NCI-H1417 (cell line): ENCODE data around the gene ANXA11.
"Not testable (repeated sequence)": the region's sequence is repeated elsewhere in the genome, so short reads cannot be mapped to it uniquely, and the experiment has no call there.

Experiments
- DNase-seq, 3 experiments: peaks; one replicate each; lab custom pipeline; 2025; lab: John Stamatoyannopoulos, UW

The ANXA11 gene

DNA sequence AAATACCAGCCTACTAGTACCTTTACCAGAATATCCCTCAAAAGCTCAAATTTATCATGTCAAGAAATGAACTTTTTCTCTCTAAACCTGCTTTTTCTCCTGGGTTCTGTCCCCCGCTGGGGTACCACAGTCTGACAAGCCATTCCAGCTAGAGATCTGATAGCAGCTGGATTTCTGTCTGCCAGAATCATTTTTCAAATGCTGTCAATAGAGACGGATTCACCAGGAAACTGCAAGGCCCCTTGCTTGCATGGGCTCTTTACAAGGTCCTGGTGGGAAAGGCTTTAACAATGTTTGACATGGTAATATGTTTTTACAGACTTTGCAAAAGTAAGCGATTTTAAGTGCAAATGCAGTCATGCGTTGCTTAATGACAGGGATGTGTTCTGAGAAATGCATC is 4.9 kb upstream of the ANXA11 start:
- peak in 1 of 3 experiments; percentile 25 for DNase-seq

- no peak for DNase-seq
Observed at GRCh38 chr10:80207768-80208370, 2.5 kb upstream of the ANXA11 start.

DNA sequence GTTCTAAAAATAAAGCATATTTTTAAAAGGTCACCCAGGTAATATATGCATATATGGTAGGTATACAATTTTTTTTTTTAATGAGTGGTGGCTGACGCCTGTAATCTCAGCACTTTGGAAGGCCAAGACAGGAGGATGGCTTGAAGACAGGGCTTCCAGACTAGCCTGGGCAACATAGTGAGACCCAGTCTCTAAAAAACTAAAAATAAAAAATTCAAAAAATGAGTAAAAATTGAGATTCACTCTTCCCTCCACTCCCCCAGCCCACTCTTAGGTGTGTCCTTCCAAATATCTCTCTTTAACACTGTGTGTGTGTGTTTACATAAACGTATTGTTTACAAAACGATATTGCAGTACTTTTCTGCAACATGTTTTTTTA is 929 bp upstream of the ANXA11 start:
- DNase-seq = no peak

- peak; percentile 3 to 57 (median 56) for DNase-seq
Observed at GRCh38 chr10:80204677-80205476, 460 bp downstream of the ANXA11 start.

DNA sequence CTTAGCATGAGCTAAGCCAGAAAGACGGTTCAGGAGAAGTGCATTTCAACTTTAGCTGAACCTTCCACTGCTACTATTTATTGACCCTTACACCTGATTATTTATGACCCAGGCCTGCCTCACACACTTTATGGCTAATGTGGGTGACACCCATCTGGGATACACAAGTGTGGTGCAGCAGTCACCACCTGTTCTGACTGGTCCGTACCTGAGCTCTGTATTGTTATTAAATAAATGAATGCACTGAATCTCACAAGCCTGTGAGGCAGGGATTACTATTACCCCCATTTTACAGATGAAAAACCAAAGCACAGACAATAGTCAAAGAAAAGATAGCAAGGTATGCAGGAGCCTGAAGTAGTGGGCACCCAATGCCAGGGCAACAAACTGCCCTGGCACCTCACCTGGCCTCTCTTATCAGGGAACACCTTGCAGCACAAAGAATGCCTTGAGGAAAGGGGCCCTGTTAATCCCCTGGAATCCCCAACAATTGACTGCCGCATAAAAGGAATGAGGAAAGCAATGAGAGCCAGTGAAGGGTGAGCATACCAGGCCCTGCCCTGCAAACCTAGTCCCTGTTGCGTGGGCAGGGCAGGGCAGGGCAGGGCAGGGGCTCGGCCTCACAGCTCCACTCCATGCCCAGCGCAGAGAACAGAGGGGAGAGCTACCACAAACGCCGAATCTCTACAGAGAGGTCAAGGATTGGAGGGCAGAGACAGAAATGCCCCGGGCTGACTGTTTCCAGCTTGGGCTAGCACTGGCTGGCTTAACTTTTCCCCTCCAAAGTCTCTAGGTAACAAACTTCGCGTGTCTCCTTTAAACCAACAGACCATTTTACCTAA is 1.3 kb downstream of the ANXA11 start:
- DNase-seq = peak in 2 of 3 experiments; percentile 16 to 21

- peak; percentile 8 to 21 (median 16) for DNase-seq
Observed at GRCh38 chr10:80202934-80203834, 2.2 kb downstream of the ANXA11 start.

DNA sequence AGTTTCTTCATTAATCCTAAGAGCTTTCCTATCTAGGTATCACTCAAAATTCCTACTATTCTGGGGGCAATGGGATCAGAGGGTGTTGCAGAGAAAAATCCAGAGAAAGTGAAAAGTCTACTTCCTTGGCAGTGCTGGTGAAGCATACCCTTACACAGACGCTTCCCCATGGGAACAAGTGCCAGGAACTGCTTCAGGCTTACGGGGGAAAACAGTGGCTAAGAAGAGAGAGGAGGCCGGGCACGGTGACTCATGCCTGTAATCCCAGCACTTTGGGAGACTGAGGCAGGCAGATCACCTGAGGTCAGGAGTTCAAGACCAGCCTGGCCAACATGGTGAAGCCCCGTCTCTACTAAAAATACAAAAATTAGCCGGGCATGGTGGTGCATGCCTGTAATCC is 2.8 kb downstream of the ANXA11 start:
- DNase-seq = not testable (repeated sequence)

DNA sequence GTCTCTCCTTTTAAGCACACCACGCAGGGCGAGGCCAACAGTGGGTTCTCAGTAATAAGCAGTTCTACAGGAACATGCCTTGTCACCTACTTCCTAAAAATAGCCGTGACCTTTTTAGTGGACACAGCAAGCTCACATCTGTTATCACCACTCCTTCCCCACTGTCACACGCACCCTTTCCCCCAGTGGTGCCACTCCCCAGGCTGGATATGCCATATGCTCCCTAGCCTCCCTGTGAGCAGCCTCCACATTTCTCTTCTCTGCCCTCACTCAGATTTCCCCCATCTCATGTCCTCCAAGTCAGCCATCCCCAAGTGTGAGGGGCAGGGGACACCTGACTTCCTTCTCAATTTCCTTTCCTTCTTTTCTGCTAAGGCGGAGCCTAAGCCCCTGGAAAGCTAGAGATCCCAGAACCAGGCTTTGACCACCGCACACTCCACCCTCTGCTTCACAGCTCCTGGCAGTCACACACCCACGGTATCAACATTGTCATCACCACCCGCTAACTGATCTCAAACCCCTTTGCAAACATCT is 3.7 kb downstream of the ANXA11 start:
- DNase-seq = no peak

DNA sequence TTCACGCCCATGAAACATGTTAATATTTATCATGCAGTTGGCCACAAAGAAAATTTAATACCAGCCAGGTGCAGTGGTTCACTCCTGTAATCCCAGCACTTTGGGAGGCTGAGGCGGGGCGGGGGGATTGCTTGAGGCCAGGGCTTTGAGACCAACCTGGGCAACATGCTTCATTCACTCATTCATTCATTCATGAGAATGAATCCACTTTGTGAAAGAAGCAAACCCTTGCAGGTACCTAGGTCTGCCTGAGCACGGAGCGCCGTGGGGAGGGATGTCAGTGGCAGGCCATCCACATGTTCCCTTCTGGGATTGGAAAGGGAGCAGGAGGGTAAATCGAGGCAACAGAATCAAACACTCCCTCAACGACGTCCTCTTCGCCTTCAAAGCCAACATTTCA is 4.7 kb downstream of the ANXA11 start:
- no peak for DNase-seq

DNA sequence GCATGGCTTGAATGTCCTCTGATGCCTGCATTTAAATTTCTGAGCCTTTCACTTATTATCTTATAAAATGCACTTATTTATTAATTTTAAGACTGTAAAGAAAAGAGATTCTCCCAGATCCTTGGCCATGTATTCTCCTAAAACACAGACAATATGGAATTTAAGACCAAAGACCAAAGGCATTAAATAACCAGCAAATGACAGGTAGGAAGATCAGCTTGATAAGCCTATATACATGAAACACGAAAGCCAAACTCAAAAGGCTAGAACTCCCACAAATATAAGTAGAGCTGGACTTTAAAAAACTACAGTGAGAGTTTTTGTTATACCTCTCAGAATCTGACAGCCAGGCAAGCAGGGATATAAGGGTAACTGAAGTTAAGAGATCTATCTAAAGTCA is 5.1 kb downstream of the ANXA11 start:
- DNase-seq = no peak

- DNase-seq = no peak
Observed at GRCh38 chr10:80199828-80200227, 5.5 kb downstream of the ANXA11 start.

DNA sequence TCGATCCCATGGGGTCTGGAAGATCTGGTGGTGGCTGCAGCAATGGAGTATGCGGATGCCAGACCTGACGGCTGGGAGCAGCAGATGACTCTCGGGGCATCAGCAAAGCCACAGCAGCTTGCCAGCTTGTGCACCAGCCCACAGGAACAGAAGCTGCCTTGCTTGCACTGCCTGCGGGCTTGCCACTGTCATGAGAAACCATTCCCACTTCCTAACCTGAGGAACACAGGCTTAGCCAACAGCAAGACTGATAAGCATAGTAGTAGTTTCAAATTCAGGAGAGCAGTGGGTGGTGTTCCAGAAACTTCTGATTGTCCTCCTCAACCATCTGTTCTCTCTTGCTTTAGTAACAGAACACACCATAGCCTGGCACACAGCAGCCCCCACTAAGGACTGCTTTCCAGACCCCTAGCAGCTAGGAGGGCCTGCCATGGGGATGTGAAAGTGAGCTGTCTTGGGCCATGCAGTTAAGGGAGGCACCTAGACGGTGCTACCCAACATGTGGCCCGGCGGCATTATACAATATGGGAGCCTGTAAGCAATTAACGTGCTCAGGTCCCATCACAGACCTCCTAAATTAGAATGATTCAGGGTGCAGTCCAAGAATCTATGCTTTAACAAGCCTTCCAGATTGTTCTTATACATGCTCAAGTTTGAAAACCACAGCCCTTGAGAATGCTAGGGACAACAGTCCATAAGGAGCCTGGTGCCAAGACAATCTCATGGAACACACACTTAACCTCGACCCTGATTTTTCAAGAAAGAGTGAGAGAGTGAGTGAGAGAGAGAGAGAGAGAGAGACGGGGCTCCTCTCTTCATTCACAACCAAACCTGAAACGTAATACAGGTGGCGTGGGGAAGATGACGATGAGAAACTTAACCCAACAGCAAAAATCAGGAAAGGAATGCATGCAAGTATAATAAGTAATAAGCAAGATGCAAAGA is 7.1 kb downstream of the ANXA11 start:
- no peak for DNase-seq

- DNase-seq = no peak
Observed at GRCh38 chr10:80196950-80197315, 8.4 kb downstream of the ANXA11 start.

GRCh38 chr10:80196270-80196949 is 8.9 kb downstream of the ANXA11 start:
- peak in 1 of 3 experiments; percentile 21 for DNase-seq

GRCh38 chr10:80195046-80195574 is 10.2 kb downstream of the ANXA11 start:
- no peak for DNase-seq

DNA sequence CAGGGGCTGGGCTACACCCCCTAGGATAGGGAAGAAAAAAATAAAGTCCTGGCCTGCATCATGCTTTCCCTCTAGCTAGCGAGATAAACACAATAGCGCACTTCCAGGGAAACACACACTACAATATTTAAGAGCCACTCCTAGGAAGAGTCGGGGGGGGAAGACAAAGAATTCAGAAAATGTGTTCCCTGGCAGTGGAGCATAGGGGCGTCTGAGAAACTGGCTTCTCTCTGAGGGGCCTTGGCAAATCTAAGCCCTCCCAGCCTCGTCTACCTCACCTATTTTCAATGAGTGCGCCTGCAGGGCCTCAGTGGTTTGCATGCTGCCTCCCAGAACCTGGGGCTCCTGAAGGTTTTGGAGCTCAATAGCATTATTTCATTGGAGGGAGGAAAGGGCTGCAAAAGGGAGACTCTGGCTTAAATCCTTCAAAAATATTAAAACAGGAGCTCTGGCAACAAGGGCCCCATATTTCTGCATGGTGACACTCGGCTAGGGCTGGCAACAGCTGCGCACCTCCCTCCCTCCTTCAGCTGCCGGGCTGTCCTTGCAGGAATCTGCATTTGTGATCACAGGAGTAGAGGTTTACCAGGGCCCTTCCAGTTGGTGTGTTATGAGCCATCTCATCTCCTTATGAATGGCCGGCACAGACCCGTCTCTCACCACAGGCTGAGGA is 10.8 kb downstream of the ANXA11 start:
- DNase-seq = no peak

DNA sequence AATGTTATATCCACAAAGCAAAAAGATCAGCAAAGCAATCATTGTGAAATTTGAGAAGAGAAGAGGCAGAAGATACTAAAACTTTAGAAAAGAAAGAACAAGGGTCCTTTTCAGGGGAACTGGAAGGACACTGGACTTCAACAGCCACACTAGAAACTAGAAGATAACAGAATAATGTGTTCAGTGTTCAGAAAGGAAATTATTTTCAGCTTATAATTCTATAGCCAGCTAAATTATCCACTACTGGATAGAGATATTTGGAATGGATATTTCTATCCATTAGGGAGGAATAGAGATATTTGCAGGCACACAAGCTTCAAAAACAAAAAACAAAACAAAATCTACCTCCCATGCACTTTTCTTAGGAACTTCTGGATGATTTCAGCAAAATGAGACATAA is 12.8 kb downstream of the ANXA11 start:
- DNase-seq = no peak

- no peak for DNase-seq
Observed at GRCh38 chr10:80191589-80192270, 13.6 kb downstream of the ANXA11 start.
